Neural crest cell (in vitro differentiated cells): ENCODE results near the gene UBQLN4. TPM values are rescaled to one million over a fixed set of nuclear protein-coding genes. Genes with fewer than 3 reads are reported as not detected.

Source experiments
- DNase-seq: peaks from one replicate; pipeline ENCODE4 v3.0.0; 2021; ENCODE audit warnings: low read depth, mixed read lengths, low spot score
- H3K27ac Mint-ChIP-seq: one replicate; pipeline ENCODE4 v1.8.0; 2021; ENCODE audit warnings: mild to moderate bottlenecking, mixed read lengths; ENCODE audit not compliant: unreplicated experiment
- H3K27me3 Mint-ChIP-seq: 2 replicates; pipeline ENCODE4 v1.8.0; 2021; ENCODE audit warnings: low read depth, mild to moderate bottlenecking, mixed read lengths
- H3K36me3 Mint-ChIP-seq: 2 replicates; pipeline ENCODE4 v1.8.0; 2021; ENCODE audit warnings: low read depth, mild to moderate bottlenecking, mixed read lengths
- H3K4me1 Mint-ChIP-seq: 2 replicates; pipeline ENCODE4 v1.8.0; 2021; ENCODE audit warnings: mixed read lengths
- H3K4me3 Mint-ChIP-seq: one replicate; pipeline ENCODE4 v1.8.0; 2021; ENCODE audit warnings: mild to moderate bottlenecking, mixed read lengths
- H3K9me3 Mint-ChIP-seq: 2 replicates; pipeline ENCODE4 v1.8.0; 2021; ENCODE audit warnings: mixed read lengths
- total RNA-seq: library from RNA; stranded (reverse); gene quantifications from 2 replicates; pipeline ENCODE4 v1.2.1, GENCODE V29; 2021
- TF ChIP-seq, protein P1 (sequence below): fragments of 200-600 bp; sonication (generic); conservative IDR thresholded peaks from 2 replicates; pipeline ENCODE4 v1.5.0; 2021; ENCODE audit warnings: antibody characterized with exemption, mild to moderate bottlenecking

The UBQLN4 gene
- total RNA-seq, 1 donor from 2014 or later = 78.0 TPM

DNA sequence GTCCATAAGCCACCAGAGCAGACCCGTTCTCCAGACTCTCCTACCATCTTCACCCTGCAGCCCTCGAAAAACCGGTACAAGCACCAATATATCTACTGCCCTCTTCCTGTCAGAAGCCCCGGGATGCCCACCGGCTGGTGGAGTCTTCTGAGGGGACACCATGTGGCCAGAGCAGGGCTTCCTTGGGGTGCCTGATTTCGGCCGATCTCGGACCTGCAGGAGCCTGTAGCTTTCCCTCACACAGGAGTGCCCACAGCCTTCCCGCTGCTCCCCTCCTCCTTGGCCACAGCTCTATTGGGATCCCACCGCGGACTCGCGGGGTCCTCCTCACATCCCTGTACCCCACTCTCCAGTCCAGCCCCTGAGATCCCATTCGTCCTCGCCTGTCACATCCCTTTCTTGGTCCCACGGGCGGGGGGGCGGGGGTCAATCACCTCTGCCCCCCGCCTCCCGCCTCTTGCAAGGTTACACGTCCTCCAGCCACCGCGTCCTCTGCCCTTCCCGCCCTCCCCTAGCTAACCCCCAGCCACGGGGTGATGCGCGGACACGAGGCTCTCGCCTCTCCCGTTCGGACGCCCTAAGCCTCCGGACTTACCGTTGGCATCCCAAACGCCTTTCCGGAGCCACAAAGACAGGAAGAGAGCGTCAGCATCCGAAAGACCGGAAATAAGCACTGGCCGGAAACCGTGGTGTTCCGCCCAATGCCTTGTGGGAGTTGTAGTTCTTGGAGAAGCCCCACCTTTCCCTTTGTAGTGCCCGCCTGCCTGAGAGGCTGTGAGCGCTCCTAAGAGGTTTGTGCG, 33.1 kb downstream of the UBQLN4 start, which contains the start of gene SSR2:
TSS of gene SSR2 (minus strand) at position 659 of the 800 bp plus-strand sequence. CDS start 784 bp downstream, outside the sequence.
- Mint-ChIP-seq H3K27me3 (no peaks in the 10 kb centered on the region), H3K27ac (peak within 1 kb of the TSS; percentile 98), H3K4me3 (peak within 1 kb of the TSS; percentile 99), H3K4me1 (peaks cover 40% of the 10 kb centered on the region), H3K36me3 (peaks cover 15% of the 10 kb centered on the region), H3K9me3 (no peaks in the 10 kb centered on the region)
- TF ChIP-seq, protein P1, sequence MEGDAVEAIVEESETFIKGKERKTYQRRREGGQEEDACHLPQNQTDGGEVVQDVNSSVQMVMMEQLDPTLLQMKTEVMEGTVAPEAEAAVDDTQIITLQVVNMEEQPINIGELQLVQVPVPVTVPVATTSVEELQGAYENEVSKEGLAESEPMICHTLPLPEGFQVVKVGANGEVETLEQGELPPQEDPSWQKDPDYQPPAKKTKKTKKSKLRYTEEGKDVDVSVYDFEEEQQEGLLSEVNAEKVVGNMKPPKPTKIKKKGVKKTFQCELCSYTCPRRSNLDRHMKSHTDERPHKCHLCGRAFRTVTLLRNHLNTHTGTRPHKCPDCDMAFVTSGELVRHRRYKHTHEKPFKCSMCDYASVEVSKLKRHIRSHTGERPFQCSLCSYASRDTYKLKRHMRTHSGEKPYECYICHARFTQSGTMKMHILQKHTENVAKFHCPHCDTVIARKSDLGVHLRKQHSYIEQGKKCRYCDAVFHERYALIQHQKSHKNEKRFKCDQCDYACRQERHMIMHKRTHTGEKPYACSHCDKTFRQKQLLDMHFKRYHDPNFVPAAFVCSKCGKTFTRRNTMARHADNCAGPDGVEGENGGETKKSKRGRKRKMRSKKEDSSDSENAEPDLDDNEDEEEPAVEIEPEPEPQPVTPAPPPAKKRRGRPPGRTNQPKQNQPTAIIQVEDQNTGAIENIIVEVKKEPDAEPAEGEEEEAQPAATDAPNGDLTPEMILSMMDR = no peak
- DNase-seq = peak; percentile 70

DNA sequence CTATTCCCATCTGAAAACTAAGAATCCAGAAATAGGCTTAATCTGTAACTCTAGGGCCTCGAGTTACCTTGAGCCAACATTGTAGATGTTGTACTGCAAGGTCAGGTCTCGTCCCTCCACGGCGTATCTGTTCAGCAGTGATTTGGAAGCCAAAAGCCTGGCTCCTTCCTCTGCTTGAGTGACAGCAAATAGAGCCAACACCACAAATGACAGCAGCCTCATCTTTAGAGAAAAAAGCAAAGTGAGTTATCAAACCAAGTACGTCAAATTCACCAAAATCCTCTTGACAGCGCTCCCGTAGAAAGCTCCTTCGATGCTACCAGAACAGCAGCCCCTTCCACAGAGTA, 33.7 kb downstream of the UBQLN4 start:
- Mint-ChIP-seq H3K27ac (peak overlapping the region; percentile 88), H3K4me3 (peak overlapping the region; percentile 99), H3K27me3 (no peaks in the 10 kb centered on the region), H3K36me3 (peaks cover 15% of the 10 kb centered on the region), H3K4me1 (peaks cover 36% of the 10 kb centered on the region), H3K9me3 (no peaks in the 10 kb centered on the region)
- no peak for DNase-seq
- TF ChIP-seq, protein P1 = no peak

DNA sequence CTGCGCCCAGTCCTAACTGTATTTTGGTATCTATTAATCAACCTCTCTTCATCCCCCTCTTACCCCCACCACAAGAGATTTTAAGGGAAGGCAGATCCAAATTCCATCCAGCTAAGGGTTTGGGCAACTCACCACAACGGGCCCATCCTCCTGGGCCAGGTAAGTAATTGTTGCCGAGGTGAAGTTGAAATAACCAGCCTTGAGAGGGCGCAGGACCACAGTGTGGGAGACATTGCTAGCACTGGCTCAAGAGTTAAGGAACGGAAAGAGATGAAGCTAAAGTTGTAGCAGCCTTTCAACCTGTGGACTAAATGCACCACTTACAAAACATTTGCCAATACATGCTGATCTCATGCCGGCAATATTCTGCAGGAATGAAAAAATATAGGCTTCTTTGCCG, 38.8 kb downstream of the UBQLN4 start:
- Mint-ChIP-seq H3K4me3 (peak overlapping the region; percentile 16), H3K9me3 (no peaks in the 10 kb centered on the region), H3K27ac (no peak overlapping the region), H3K27me3 (no peaks in the 10 kb centered on the region), H3K4me1 (peaks cover 35% of the 10 kb centered on the region), H3K36me3 (peaks cover 42% of the 10 kb centered on the region)
- TF ChIP-seq, protein P1 = no peak
- no peak for DNase-seq

DNA sequence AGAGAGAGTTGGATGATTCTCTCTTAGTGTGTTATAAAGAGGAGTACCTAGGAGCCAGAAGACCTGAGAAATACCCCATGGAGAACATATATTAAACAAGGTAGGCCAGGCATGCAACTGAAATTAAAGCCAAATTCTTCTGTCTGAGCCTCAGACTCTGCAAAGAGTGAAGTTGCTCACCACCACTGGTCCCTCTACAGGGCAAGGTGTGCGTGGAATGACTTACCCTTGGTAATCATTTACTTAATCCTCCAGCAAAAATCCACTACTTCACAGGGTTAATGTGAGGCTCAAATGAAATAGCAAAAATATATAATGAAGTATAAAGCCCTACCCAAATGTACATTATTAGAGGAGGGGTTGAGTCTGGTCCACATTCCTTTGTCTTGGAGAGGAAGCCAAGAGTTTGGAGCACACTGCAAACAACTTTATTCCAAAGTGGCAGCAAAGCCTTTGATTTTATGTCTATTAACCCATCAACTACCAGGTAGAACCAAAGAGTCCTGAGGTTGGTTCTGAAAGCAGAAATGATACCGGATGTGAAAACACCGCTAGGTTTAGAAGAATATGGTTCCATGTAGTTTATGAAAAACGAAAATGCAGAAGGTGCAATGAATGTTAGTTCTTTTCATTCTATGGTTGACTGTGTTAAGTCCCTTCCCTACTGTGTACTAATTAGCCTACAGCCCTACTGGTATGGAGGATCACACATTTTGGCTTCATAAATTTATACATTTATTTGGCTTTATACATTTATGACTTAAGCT, 41.4 kb downstream of the UBQLN4 start:
- TF ChIP-seq, protein P1 = no peak
- peaks cover 42% of the 10 kb centered on the region for H3K36me3 Mint-ChIP-seq
- no peaks in the 10 kb centered on the region for H3K27me3 Mint-ChIP-seq
- no peak for DNase-seq
- H3K4me3 Mint-ChIP-seq = no peak overlapping the region
- no peak overlapping the region for H3K27ac Mint-ChIP-seq
- H3K4me1 Mint-ChIP-seq = peaks cover 38% of the 10 kb centered on the region
- no peaks in the 10 kb centered on the region for H3K9me3 Mint-ChIP-seq

DNA sequence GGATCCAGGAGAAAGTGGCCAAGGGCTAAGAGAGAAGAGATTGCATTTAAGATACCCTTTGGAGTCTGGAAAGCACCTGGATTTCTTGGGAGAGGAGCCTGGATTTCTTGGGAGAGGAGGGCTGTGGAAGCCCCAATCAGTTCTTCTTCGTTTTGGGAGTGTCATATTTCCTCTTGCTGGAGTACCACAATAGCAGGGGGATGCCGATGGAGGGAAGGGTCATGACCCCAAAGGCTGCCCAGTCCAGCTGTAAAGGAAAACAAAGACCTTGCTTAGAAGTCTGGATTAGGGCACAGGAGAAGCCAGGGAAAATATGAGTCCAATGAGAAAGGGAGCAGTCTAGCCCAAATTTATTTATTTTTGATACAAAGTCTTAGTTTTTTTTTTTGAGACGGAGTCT, 44.2 kb downstream of the UBQLN4 start:
- H3K4me1 Mint-ChIP-seq = peaks cover 46% of the 10 kb centered on the region
- no peaks in the 10 kb centered on the region for H3K27me3 Mint-ChIP-seq
- no peaks in the 10 kb centered on the region for H3K9me3 Mint-ChIP-seq
- peaks cover 32% of the 10 kb centered on the region for H3K36me3 Mint-ChIP-seq
- TF ChIP-seq, protein P1 = no peak
- H3K27ac Mint-ChIP-seq = no peak overlapping the region
- peak overlapping the region; percentile 42 for H3K4me3 Mint-ChIP-seq
- DNase-seq = no peak
